Esophagus (tissue), 2 donors: ENCODE results near the gene RPL18A. TPM values are rescaled to one million over a fixed set of nuclear protein-coding genes. Genes with fewer than 3 reads are reported as not detected.
A peak's percentile ranks its signal among the peaks of the same experiment; 100 is the strongest.

Source experiments
- H3K27ac ChIP-seq, 2 donors: one replicate each; pipeline ENCODE4 v1.5.1; 2013; ENCODE audit warnings: low read depth in 2 of 2, mild to moderate bottlenecking in 2 of 2, inconsistent platforms in 1 of 2, low read length in 1 of 2, moderate library complexity in 1 of 2
- H3K27me3 ChIP-seq, 2 donors: one replicate each; pipeline ENCODE4 v1.6.1; 2013; ENCODE audit warnings: low read length in 2 of 2, control low read depth in 1 of 2, mild to moderate bottlenecking in 1 of 2; ENCODE audit not compliant: insufficient read depth in 2 of 2, control insufficient read depth in 1 of 2
- H3K36me3 ChIP-seq, 2 donors: one replicate each; pipeline ENCODE4 v1.6.1; 2013; ENCODE audit warnings: low read length in 1 of 2; ENCODE audit not compliant: control insufficient read depth in 2 of 2, insufficient read depth in 2 of 2
- H3K4me1 ChIP-seq, 2 donors: one replicate each; pipeline ENCODE4 v1.6.1; 2013; ENCODE audit warnings: low read length in 1 of 2; ENCODE audit not compliant: control insufficient read depth in 2 of 2, insufficient read depth in 2 of 2
- H3K4me3 ChIP-seq, 2 donors: one replicate each; pipeline ENCODE4 v1.5.1; 2013; ENCODE audit warnings: low read length in 2 of 2, mild to moderate bottlenecking in 2 of 2, low read depth in 1 of 2, moderate library complexity in 1 of 2
- H3K9me3 ChIP-seq, 2 donors: one replicate each; pipeline ENCODE4 v1.6.1; 2013; ENCODE audit warnings: mild to moderate bottlenecking in 2 of 2, low read depth in 1 of 2, low read length in 1 of 2, moderate library complexity in 1 of 2; ENCODE audit not compliant: control insufficient read depth in 2 of 2, insufficient read depth in 1 of 2
- WGBS, 2 donors: extraction: QIAGEN DNeasy Blood & Tissue Kit; methylation state at CpG; one replicate each; pipeline ENCODE4 v1.1.7; 2013; 5-methylcytosine and 5-hydroxymethylcytosine counted together
- polyA plus RNA-seq, 2 donors: library from polyadenylated mRNA; stranded (reverse); fragments of 200-250 nt; gene quantifications; one replicate each; pipeline ENCODE4 v1.2.3, GENCODE V29; 2013
- donor health status: healthy with polysubstance abuse.
- donor health status: Bipolar disorder and iron deficiency.

The RPL18A gene
- polyA plus RNA-seq, 2 donors: 1,368 to 2,485 TPM

DNA sequence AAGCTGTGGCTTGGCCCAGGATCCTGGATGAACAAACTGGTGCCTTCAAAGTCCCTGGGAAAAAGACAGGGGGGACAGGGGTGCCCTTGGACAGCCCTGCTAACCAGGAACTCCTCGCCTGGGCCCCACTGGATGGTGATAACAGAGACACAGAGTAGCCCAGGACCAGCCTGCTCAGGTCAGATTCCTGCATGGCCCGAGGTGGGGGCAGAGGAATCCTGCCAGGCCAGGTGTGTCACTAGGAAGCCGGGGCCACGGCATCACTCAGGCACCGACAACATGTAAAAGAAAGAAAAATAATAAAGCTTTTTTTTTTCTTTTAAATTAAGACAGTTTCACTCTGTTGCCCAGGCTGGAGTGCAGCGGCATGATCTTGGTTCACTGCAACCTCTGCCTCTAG, 5.6 kb upstream of the RPL18A start:
- H3K36me3 ChIP-seq: no peaks in the 10 kb centered on the region
- H3K9me3 ChIP-seq: no peaks in the 10 kb centered on the region
- H3K27ac ChIP-seq: no peak overlapping the region
- no peak overlapping the region for H3K4me3 ChIP-seq
- peaks cover 0 to 3% of the 10 kb centered on the region in 2 donors for H3K4me1 ChIP-seq
- no peaks in the 10 kb centered on the region for H3K27me3 ChIP-seq
- WGBS, 2 donors: 63 to 73% methylated on average over 6 of the region's 6 CpGs

DNA sequence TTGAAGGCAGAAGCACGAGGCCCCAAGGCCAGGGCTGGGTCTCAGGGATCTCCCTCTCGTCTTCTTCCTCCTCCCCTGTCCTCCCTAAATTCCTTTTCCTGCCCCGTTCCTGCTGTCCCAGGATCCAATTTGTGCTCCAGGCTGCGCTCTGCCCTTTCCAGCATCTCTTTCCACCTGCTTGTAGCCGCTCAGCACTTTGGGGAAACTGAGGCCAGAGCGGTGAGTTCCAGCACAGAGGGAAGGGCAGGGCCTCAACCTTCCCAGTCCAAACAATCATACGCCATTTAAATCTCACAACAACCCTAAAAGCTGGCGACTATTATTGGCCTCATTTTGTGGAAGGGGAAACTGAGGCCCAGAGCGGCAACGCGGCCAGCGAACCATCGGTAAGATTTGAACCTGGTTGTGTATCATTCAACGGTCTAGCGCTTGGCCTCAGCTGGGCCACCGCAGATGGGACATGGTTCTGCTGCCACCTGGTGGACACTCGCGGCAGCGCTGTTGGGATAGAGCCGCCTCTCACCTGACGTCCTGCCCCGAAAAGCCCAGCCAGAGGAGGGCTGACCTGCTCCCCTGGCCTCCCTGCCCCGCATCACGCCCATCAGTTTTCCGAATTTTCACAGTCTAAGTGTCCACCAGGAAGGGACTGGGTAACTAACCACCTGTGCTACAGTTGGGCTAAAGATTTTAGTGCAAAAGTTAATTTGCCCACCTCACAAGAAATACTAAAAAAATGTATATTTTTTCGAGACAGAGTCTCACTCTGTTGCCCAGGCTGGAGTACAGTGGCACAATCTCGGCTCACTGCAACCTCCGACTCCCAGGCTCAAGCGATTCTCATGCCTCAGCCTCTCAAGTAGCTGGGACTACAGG, 4.2 kb upstream of the RPL18A start:
- Histone ChIP-seq H3K36me3 (no peaks in the 10 kb centered on the region), H3K4me3 (no peak overlapping the region), H3K4me1 (peaks cover 0 to under 1% of the 10 kb centered on the region in 2 donors), H3K27me3 (no peaks in the 10 kb centered on the region), H3K27ac (no peak overlapping the region), H3K9me3 (no peaks in the 10 kb centered on the region)
- 12 to 14% methylated on average over 28 to 29 of the region's 29 CpGs for WGBS, 2 donors

DNA sequence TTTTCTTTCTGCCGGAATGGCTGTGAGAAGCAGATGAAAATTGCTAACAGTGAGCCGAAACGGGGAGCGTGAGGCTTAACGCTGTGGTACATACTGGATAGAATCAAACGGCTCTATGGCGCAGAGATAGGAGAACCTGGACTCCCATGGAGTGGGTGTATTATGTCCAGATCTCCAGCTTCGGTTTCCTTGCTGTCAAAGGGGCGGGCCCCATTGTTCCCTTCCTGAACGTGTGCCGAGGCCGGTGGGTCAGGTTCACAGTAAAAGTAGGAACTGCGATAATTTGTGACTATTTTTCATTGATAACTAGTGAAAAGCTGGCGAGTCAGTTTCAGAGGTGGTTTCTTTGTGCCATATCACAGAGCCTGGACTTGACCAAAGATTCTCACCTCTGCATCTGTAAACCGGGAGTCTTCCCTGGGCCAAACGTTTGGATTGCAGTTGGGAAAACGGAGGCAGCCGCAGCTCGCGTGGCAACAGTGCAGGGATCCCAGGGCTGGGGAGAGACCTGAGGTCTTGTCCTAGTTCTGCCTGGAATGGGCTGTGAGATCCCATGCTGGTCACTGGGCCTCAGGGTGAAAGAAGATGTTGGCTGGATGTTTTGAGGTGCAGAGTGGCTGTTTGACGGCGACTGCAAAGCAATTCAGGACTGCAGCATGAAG, 752 bp downstream of the RPL18A start:
- Histone ChIP-seq H3K27me3 (no peaks in the 10 kb centered on the region), H3K36me3 (peaks cover 15 to 30% of the 10 kb centered on the region in 2 donors), H3K4me3 (peak overlapping the region; percentile 80 to 95), H3K27ac (peak overlapping the region; percentile 53 to 82), H3K4me1 (peaks cover 11 to 23% of the 10 kb centered on the region in 2 donors), H3K9me3 (no peaks in the 10 kb centered on the region)
- 1% methylated on average over 22 of the region's 22 CpGs for WGBS, 2 donors

DNA sequence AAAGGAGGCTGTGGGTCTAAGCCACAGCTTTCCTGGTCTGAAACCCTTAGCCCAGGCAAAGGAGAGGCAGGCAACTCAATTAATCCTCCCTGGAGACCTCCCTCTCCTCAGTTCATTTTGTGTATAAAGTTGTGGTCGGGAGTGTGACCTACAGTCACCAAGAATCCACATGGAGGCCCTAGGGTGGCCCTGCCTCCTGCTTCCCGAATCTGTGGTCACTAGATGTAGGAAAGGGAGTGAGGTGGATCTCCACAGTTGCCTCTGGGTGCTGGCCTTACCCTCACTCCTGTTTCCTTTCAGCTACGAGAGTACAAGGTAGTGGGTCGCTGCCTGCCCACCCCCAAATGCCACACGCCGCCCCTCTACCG, 1.3 kb downstream of the RPL18A start:
- Histone ChIP-seq H3K36me3 (peaks cover 15 to 30% of the 10 kb centered on the region in 2 donors), H3K4me1 (peaks cover 13 to 28% of the 10 kb centered on the region in 2 donors), H3K27ac (peak overlapping the region; percentile 41 to 82), H3K27me3 (no peaks in the 10 kb centered on the region), H3K9me3 (no peaks in the 10 kb centered on the region), H3K4me3 (peak overlapping the region; percentile 80 to 95)
- WGBS, 2 donors: 37 to 41% methylated on average over 7 of the region's 7 CpGs

DNA sequence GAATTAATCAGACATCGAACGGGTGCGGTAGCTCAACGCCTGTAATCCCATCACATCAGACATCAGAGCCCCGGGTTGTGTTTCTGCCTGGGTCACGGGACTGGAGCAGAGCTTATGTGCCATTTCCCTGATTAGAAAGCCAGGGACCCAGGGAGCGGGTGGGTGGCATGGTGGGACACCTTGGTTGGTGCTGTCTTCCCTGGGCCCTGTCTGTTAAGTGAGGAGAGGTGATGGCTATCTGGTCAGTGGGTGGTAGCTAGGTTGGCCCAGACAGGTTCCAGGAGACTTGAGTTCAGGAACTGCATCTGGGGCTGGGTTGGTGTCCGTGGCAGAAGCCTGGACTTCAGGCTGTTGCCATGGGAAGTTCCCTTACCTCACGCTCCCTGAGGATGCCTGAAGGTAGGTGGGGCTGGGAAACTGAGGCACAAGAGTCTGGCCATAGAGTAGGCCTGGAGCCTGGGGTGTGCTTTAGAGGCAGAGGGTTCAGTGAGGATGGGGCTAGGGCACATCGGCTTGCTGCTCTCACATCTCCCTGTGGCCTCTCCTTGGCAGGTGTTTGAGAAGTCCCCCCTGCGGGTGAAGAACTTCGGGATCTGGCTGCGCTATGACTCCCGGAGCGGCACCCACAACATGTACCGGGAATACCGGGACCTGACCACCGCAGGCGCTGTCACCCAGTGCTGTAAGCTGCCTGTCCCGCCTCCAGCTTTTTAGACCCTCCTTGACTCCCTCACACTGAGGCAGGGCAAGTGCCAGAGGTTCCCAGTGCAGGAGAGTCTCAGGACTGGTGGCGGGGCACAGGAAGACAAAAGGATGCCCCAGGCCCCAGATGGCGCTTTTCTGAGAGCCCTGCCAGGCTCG, 2.1 kb downstream of the RPL18A start:
- Histone ChIP-seq H3K9me3 (no peaks in the 10 kb centered on the region), H3K4me1 (peaks cover 14 to 30% of the 10 kb centered on the region in 2 donors), H3K4me3 (peak overlapping the region; percentile 80 to 95), H3K27me3 (no peaks in the 10 kb centered on the region), H3K27ac (peak overlapping the region in 1 of 2 donors; percentile 36), H3K36me3 (peaks cover 15 to 30% of the 10 kb centered on the region in 2 donors)
- 62 to 73% methylated on average over 23 of the region's 23 CpGs for WGBS, 2 donors

- Histone ChIP-seq H3K27me3 (no peaks in the 10 kb centered on the region), H3K4me3 (no peak overlapping the region), H3K36me3 (peaks cover 15 to 30% of the 10 kb centered on the region in 2 donors), H3K4me1 (peaks cover 14 to 30% of the 10 kb centered on the region in 2 donors), H3K9me3 (no peaks in the 10 kb centered on the region), H3K27ac (peak overlapping the region in 1 of 2 donors; percentile 17)
- 68 to 75% methylated on average over 28 to 31 of the region's 31 CpGs for WGBS, 2 donors
Measured at GRCh38 chr19:17862711-17863519, 3.2 kb downstream of the RPL18A start.

DNA sequence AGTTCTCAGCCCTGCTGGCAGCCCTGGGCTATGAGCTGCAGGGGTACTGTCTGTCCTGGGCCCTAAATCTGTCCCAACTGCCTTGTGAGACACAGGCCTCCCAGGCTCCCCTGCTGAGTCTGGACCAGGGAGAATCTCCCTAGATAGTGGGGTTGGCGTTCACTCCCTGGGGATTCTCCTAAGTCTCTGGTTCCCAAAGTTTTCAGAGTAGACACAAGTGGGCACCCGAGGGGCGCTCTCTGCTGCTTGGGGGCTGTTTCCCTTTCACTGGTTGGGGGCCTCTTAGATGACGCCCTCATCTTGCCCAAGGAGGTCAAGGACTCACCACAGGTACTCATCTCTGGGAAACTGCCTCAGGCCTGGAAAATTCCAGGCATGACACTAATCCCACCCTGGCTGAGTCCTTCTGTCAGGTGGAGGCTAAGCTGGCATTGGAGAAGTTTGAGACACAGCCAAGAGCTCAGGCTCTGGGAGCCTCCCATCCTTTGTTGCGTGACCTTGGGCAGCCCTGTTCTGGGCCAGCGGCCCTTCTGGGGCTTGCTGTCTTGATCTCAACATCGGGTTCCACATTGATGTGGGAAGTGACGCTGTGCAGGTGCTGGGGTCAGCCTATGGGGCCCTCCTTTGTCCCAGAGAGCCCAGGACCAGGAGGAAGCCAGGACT, 3.9 kb downstream of the RPL18A start:
- H3K27ac ChIP-seq: peak overlapping the region in 1 of 2 donors; percentile 65

GRCh38 chr19:17865364-17866311, 5.9 kb downstream of the RPL18A start:
- peaks cover 14 to 29% of the 10 kb centered on the region in 2 donors for H3K4me1 ChIP-seq
- peaks cover 15 to 30% of the 10 kb centered on the region in 2 donors for H3K36me3 ChIP-seq
- H3K4me3 ChIP-seq: no peak overlapping the region
- H3K27me3 ChIP-seq: no peaks in the 10 kb centered on the region
- peak overlapping the region; percentile 44 to 67 for H3K27ac ChIP-seq
- 54 to 63% methylated on average over 13 of the region's 13 CpGs for WGBS, 2 donors
- H3K9me3 ChIP-seq: no peaks in the 10 kb centered on the region

More for the DNA sequence above, 3.9 kb downstream of the RPL18A start:
- no peaks in the 10 kb centered on the region for H3K27me3 ChIP-seq
- no peaks in the 10 kb centered on the region for H3K9me3 ChIP-seq
- H3K36me3 ChIP-seq: peaks cover 15 to 30% of the 10 kb centered on the region in 2 donors
- no peak overlapping the region for H3K4me3 ChIP-seq
- peaks cover 14 to 30% of the 10 kb centered on the region in 2 donors for H3K4me1 ChIP-seq
- WGBS, 2 donors: 59 to 62% methylated on average over 8 of the region's 8 CpGs
